Stimulated activated naive CD8-positive, alpha-beta T cell treated with anti-CD3 and anti-CD28 coated beads, Interleukin-15, Interleukin-2, amounts not matched to agents 100 U/mL and 50 U/mL, for 24 hours (primary cell): Measurements from ENCODE around the gene OR2K2.
"Not testable (repeated sequence)": the region's sequence is repeated elsewhere in the genome, so short reads cannot be mapped to it uniquely, and the experiment has no call there.

Experiments used
- ATAC-seq: fragments of 150-1000 bp; cut with Tn5 transposase; one replicate; pipeline ENCODE4 v1.10.0; 2021
- DNase-seq: peaks from one replicate; pipeline ENCODE4 v3.0.0; 2021

Gene OR2K2

GRCh38 chr9:111298111-111298510 lies 31.9 kb downstream of the OR2K2 start:
- no peak for ATAC-seq
- DNase-seq: no peak

- no peak for DNase-seq
- no peak for ATAC-seq
Observed at GRCh38 chr9:111297066-111297824, 32.8 kb downstream of the OR2K2 start.

GRCh38 chr9:111294691-111295451 lies 35.2 kb downstream of the OR2K2 start:
- ATAC-seq (no peak), DNase-seq (no peak)

GRCh38 chr9:111287127-111287526 lies 42.9 kb downstream of the OR2K2 start:
- DNase-seq (no peak), ATAC-seq (no peak)

- DNase-seq (no peak), ATAC-seq (no peak)
Observed at GRCh38 chr9:111284703-111285102, 45.3 kb downstream of the OR2K2 start.

- ATAC-seq (no peak), DNase-seq (no peak)
Observed at GRCh38 chr9:111282845-111283244, 47.2 kb downstream of the OR2K2 start.

GRCh38 chr9:111280795-111281194 lies 49.2 kb downstream of the OR2K2 start:
- DNase-seq, ATAC-seq: not testable (repeated sequence)
